ENCODE data around the gene OTUD6A. TPM values are rescaled to one million over a fixed set of nuclear protein-coding genes. Genes with fewer than 3 reads are reported as not detected.

OTUD6A gene
- total and polyA plus RNA-seq, 2 experiments from 2014 or later: not detected

GRCh38 chrX:70030301-70030767 is 31.9 kb upstream of the OTUD6A start:
- Histone ChIP-seq H3K27ac (no peak overlapping the region), H3K4me1 (ENCODE audit: insufficient read depth) (no peaks in the 10 kb centered on the region), H2AFZ (no peak overlapping the region), H3K4me2 (no peak overlapping the region), H3K9me3 (ENCODE audit: low read depth) (no peaks in the 10 kb centered on the region), H3K9me2 (replicated peaks; ENCODE audit: insufficient read depth) (no peaks in the 10 kb centered on the region), H3K27me3 (no peaks in the 10 kb centered on the region), H4K20me1 (ENCODE audit: insufficient read depth, poor library complexity, severe bottlenecking) (no peaks in the 10 kb centered on the region), H3K4me3 (no peak overlapping the region), H3K79me2 (no peaks in the 10 kb centered on the region), H3K36me3 (replicated peaks; ENCODE audit: insufficient read depth, low read depth) (no peaks in the 10 kb centered on the region)
- 19% methylated on average over 4 of the region's 4 CpGs for WGBS (ENCODE audit: low lambda C conversion rate, missing lambda C conversion rate)
- peak; percentile 62 for DNase-seq (ENCODE audit: low spot score)
- TF ChIP-seq EZH2 (IDR thresholded peaks at IDR 0.05; ENCODE audit: borderline replicate concordance): no peak
- TF ChIP-seq, protein P1, sequence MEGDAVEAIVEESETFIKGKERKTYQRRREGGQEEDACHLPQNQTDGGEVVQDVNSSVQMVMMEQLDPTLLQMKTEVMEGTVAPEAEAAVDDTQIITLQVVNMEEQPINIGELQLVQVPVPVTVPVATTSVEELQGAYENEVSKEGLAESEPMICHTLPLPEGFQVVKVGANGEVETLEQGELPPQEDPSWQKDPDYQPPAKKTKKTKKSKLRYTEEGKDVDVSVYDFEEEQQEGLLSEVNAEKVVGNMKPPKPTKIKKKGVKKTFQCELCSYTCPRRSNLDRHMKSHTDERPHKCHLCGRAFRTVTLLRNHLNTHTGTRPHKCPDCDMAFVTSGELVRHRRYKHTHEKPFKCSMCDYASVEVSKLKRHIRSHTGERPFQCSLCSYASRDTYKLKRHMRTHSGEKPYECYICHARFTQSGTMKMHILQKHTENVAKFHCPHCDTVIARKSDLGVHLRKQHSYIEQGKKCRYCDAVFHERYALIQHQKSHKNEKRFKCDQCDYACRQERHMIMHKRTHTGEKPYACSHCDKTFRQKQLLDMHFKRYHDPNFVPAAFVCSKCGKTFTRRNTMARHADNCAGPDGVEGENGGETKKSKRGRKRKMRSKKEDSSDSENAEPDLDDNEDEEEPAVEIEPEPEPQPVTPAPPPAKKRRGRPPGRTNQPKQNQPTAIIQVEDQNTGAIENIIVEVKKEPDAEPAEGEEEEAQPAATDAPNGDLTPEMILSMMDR (IDR thresholded peaks at IDR 0.05; ENCODE audit: poor library complexity): peak; percentile 66

- Histone ChIP-seq H4K20me1 (ENCODE audit: insufficient read depth, poor library complexity, severe bottlenecking) (no peaks in the 10 kb centered on the region), H3K36me3 (replicated peaks; ENCODE audit: insufficient read depth, low read depth) (no peaks in the 10 kb centered on the region), H3K79me2 (no peaks in the 10 kb centered on the region), H3K4me3 (no peak overlapping the region), H3K27ac (no peak overlapping the region), H2AFZ (no peak overlapping the region), H3K27me3 (no peaks in the 10 kb centered on the region), H3K9me2 (replicated peaks; ENCODE audit: insufficient read depth) (no peaks in the 10 kb centered on the region), H3K4me1 (ENCODE audit: insufficient read depth) (no peaks in the 10 kb centered on the region), H3K4me2 (no peak overlapping the region), H3K9me3 (ENCODE audit: low read depth) (no peaks in the 10 kb centered on the region)
- WGBS (ENCODE audit: low lambda C conversion rate, missing lambda C conversion rate): 54% methylated on average over 2 of the region's 2 CpGs
- no peak for DNase-seq (ENCODE audit: low spot score)
- TF ChIP-seq EZH2 (IDR thresholded peaks at IDR 0.05; ENCODE audit: borderline replicate concordance) (no peak), EZH2phosphoT487 (IDR thresholded peaks at IDR 0.05; ENCODE audit: low read depth, severe bottlenecking, unreplicated experiment) (no peak)
- TF ChIP-seq, protein P1 (IDR thresholded peaks at IDR 0.05; ENCODE audit: poor library complexity): no peak
Observed at GRCh38 chrX:70032792-70033191, 29.5 kb upstream of the OTUD6A start.

DNA sequence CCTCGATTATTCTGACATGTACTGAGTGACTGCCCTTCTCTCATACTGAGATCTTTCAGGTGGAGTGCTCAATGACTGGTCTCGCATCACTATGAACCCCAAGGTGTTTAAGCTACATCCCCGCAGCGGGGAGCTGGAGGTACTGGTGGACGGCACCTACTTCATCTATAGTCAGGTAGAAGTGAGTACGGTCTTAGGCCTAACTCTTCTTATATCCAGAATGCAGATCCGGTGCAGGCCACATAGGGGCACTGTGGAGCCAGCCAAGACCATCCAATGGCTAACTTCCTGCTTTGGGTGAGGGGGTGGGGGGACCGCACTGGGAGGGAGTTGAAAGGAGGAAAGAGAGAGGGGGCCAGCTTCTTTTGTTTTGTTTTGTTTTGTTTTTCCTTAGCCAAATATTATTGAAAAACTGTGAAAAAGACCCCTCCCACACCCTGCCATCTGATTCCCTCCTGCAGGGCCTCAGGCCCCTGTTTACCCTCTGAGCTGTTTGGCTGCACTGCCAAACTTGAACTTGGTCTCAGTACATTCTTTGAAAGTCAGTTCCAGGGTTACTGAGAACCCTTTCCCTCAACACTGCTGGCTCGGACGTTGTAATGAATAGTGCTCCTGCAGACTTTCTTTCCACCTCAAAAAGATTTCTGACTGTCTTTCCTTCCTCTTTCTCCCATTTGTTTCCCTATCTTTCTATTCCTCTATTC is 28.8 kb upstream of the OTUD6A start:
- Histone ChIP-seq H3K36me3 (replicated peaks; ENCODE audit: insufficient read depth, low read depth) (no peaks in the 10 kb centered on the region), H3K79me2 (no peaks in the 10 kb centered on the region), H3K27ac (no peak overlapping the region), H4K20me1 (ENCODE audit: insufficient read depth, poor library complexity, severe bottlenecking) (no peaks in the 10 kb centered on the region), H3K4me2 (no peak overlapping the region), H3K4me1 (ENCODE audit: insufficient read depth) (no peaks in the 10 kb centered on the region), H3K9me3 (ENCODE audit: low read depth) (no peaks in the 10 kb centered on the region), H3K4me3 (no peak overlapping the region), H2AFZ (no peak overlapping the region), H3K9me2 (replicated peaks; ENCODE audit: insufficient read depth) (no peaks in the 10 kb centered on the region), H3K27me3 (no peaks in the 10 kb centered on the region)
- 77% methylated on average over 10 of the region's 10 CpGs for WGBS (ENCODE audit: low lambda C conversion rate, missing lambda C conversion rate)
- no peak for DNase-seq (ENCODE audit: low spot score)
- TF ChIP-seq EZH2phosphoT487 (IDR thresholded peaks at IDR 0.05; ENCODE audit: low read depth, severe bottlenecking, unreplicated experiment) (no peak), EZH2 (IDR thresholded peaks at IDR 0.05; ENCODE audit: borderline replicate concordance) (no peak)
- TF ChIP-seq, protein P1 (IDR thresholded peaks at IDR 0.05; ENCODE audit: poor library complexity): peak; percentile 42

Data from hepatocyte (in vitro differentiated cells).